ENCODE data around the gene CD28.
A peak's percentile ranks its signal among the peaks of the same experiment; 100 is the strongest.
"Not testable (repeated sequence)": the region's sequence is repeated elsewhere in the genome, so short reads cannot be mapped to it uniquely, and the experiment has no call there.

CD28 gene

GRCh38 chr2:203750346-203751068 lies 44.1 kb downstream of the CD28 start:
- FAIRE-seq, result no peak

- FAIRE-seq, result no peak
Observed at GRCh38 chr2:203751685-203752271, 45.3 kb downstream of the CD28 start.

GRCh38 chr2:203756161-203756560 lies 49.7 kb downstream of the CD28 start:
- FAIRE-seq, result no peak

GRCh38 chr2:203758841-203759689 lies 52.6 kb downstream of the CD28 start:
- FAIRE-seq, result no peak

GRCh38 chr2:203759690-203760365 lies 53.4 kb downstream of the CD28 start:
- no peak for FAIRE-seq

GRCh38 chr2:203761121-203761520 lies 54.7 kb downstream of the CD28 start:
- FAIRE-seq, result no peak

GRCh38 chr2:203763241-203763937 lies 57.0 kb downstream of the CD28 start:
- FAIRE-seq, result no peak

GRCh38 chr2:203763938-203764664 lies 57.7 kb downstream of the CD28 start:
- no peak for FAIRE-seq

GRCh38 chr2:203772456-203773165 lies 66.2 kb downstream of the CD28 start:
- FAIRE-seq, result no peak

- FAIRE-seq, result no peak
Observed at GRCh38 chr2:203774760-203775159, 68.3 kb downstream of the CD28 start.

GRCh38 chr2:203775684-203776083 lies 69.2 kb downstream of the CD28 start:
- FAIRE-seq, result no peak

GRCh38 chr2:203777030-203777429 lies 70.6 kb downstream of the CD28 start:
- no peak for FAIRE-seq

GRCh38 chr2:203779477-203780073 lies 73.1 kb downstream of the CD28 start:
- not testable (repeated sequence) for FAIRE-seq

GRCh38 chr2:203780231-203780630 lies 73.8 kb downstream of the CD28 start:
- FAIRE-seq, result no peak

GRCh38 chr2:203781151-203781550 lies 74.7 kb downstream of the CD28 start:
- FAIRE-seq, result no peak

- FAIRE-seq, result peak; percentile 62
Observed at GRCh38 chr2:203782262-203782976, 76.0 kb downstream of the CD28 start.

GRCh38 chr2:203783496-203784203 lies 77.2 kb downstream of the CD28 start:
- FAIRE-seq, result no peak

GRCh38 chr2:203784710-203785270 lies 78.4 kb downstream of the CD28 start:
- not testable (repeated sequence) for FAIRE-seq
